DND-41 (cell line): Measurements from ENCODE around the gene SDF2L1.
"Not testable (repeated sequence)": the region's sequence is repeated elsewhere in the genome, so short reads cannot be mapped to it uniquely, and the experiment has no call there.

ENCODE experiments used
- ATAC-seq: fragments of 200-7000 bp; cut with Tn5 transposase; 3 replicates; pipeline ENCODE4 v1.9.1; 2021; ENCODE audit warnings: low read depth; ENCODE audit not compliant: insufficient read depth
- DNase-seq: peaks from one replicate; pipeline ENCODE4 v3.0.0-alpha.2; 2020
- H2AFZ ChIP-seq: 2 replicates; pipeline ENCODE4 v1.6.0; 2012; ENCODE audit warnings: low read depth, low read length
- H3K27ac ChIP-seq: 2 replicates; pipeline ENCODE4 v1.5.1; 2012; ENCODE audit warnings: low read length, inconsistent platforms
- H3K27me3 ChIP-seq: fragments of 200-600 bp; sonication (generic); 2 replicates; pipeline ENCODE4 v1.6.0; 2012; ENCODE audit warnings: low read length, mild to moderate bottlenecking, inconsistent platforms; ENCODE audit not compliant: insufficient read depth, poor library complexity
- H3K36me3 ChIP-seq: 2 replicates; pipeline ENCODE4 v1.5.1; 2012; ENCODE audit warnings: low read length, inconsistent platforms; ENCODE audit not compliant: insufficient read depth
- H3K4me1 ChIP-seq: 2 replicates; pipeline ENCODE4 v1.5.1; 2012; ENCODE audit warnings: mild to moderate bottlenecking, low read length; ENCODE audit not compliant: insufficient read depth
- H3K4me2 ChIP-seq: 2 replicates; pipeline ENCODE4 v1.6.0; 2012; ENCODE audit warnings: mild to moderate bottlenecking, moderate library complexity, low read length, inconsistent platforms; ENCODE audit not compliant: insufficient read depth
- H3K4me3 ChIP-seq, 2 experiments: fragments of 200-600 bp in 1 of 2; shearing (Covaris generic) in 1 of 2; 2 replicates each; pipeline ENCODE4 v1.5.1; 2012 to 2016; ENCODE audit warnings: inconsistent platforms in 2 of 2, low read length in 2 of 2, mild to moderate bottlenecking in 2 of 2, low read depth in 1 of 2, moderate library complexity in 1 of 2
- H3K79me2 ChIP-seq: 2 replicates; pipeline ENCODE4 v1.6.0; 2012; ENCODE audit warnings: low read length, inconsistent platforms; ENCODE audit not compliant: insufficient read depth
- H3K9ac ChIP-seq: 2 replicates; pipeline ENCODE4 v1.6.0; 2012; ENCODE audit warnings: low read depth, mild to moderate bottlenecking, inconsistent platforms, low read length, moderate library complexity
- H3K9me3 ChIP-seq: 2 replicates; pipeline ENCODE4 v1.5.1; 2012; ENCODE audit warnings: low read length, moderate library complexity, mild to moderate bottlenecking, inconsistent platforms; ENCODE audit not compliant: insufficient read depth, severe bottlenecking
- H4K20me1 ChIP-seq: 2 replicates; pipeline ENCODE4 v1.6.0; 2012; ENCODE audit warnings: low read length; ENCODE audit not compliant: insufficient read depth
- EZH2 ChIP-seq: IDR thresholded peaks from 3 replicates; pipeline ENCODE4 v1.6.1; 2012; ENCODE audit warnings: borderline replicate concordance, low read depth, mild to moderate bottlenecking, moderate library complexity, low read length, inconsistent platforms; ENCODE audit not compliant: severe bottlenecking
- TF ChIP-seq, protein P1 (sequence below): IDR thresholded peaks from 2 replicates; pipeline ENCODE4 v1.5.1; 2012; ENCODE audit warnings: borderline replicate concordance, low read length, moderate library complexity, mild to moderate bottlenecking; ENCODE audit not compliant: poor library complexity, severe bottlenecking; ENCODE audit errors: extremely low read depth

The SDF2L1 gene

GRCh38 chr22:21634844-21635243, 7.3 kb upstream of the SDF2L1 start:
- no peak for TF ChIP-seq EZH2
- TF ChIP-seq, protein P1, sequence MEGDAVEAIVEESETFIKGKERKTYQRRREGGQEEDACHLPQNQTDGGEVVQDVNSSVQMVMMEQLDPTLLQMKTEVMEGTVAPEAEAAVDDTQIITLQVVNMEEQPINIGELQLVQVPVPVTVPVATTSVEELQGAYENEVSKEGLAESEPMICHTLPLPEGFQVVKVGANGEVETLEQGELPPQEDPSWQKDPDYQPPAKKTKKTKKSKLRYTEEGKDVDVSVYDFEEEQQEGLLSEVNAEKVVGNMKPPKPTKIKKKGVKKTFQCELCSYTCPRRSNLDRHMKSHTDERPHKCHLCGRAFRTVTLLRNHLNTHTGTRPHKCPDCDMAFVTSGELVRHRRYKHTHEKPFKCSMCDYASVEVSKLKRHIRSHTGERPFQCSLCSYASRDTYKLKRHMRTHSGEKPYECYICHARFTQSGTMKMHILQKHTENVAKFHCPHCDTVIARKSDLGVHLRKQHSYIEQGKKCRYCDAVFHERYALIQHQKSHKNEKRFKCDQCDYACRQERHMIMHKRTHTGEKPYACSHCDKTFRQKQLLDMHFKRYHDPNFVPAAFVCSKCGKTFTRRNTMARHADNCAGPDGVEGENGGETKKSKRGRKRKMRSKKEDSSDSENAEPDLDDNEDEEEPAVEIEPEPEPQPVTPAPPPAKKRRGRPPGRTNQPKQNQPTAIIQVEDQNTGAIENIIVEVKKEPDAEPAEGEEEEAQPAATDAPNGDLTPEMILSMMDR, result no peak
- ATAC-seq (no peak), DNase-seq (no peak)
- H3K9ac ChIP-seq, result no peak overlapping the region
- H3K27ac ChIP-seq, result no peak overlapping the region
- no peak overlapping the region for H3K4me2 ChIP-seq
- peaks cover under 1% of the 10 kb centered on the region; the same call in 1 of the 2 replicates for H3K79me2 ChIP-seq
- H3K4me3 ChIP-seq, result no peak overlapping the region
- H3K4me1 ChIP-seq, result peaks cover 35% of the 10 kb centered on the region
- no peak overlapping the region for H2AFZ ChIP-seq
- no peaks in the 10 kb centered on the region for H3K27me3 ChIP-seq
- H4K20me1 ChIP-seq, result peaks cover 3% of the 10 kb centered on the region; the same call in 1 of the 2 replicates
- H3K36me3 ChIP-seq, result no peaks in the 10 kb centered on the region
- no peaks in the 10 kb centered on the region for H3K9me3 ChIP-seq

DNA sequence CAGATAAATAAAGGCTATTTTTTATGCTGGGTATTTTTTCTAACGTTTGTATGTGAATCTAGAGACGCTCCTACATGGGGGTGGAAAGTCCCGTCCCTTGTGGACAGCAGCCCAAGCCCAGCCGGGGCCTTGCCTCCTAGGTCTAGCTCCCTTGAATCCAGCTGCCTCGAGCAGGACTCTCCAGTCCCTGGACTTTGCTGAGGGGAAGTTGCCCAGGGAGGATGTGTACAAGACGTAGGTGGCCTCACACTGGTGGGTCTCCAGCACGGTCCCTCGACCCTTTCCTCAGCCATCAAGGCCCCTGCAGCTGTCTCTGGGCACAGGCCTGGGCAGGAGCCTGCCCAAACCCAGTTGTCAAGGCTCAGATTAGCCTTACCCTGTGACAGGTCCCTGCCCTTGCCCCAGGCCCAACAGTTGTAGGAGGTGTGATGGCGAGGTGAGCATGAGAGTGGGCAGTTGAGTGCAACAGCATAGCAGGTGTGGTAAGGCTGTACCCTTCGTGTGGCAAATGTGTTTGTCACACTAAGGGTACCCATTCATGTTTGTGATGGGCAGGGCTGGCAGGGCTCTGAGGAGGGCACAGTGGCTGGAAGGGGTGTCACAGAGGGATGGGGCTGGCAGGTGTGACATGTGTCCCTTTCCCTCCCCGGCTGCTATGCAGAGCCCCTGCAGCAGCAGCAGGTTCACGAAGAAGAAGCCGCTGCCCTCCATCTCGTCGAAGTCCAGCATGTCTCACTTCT, 6.2 kb upstream of the SDF2L1 start:
- peaks cover 3% of the 10 kb centered on the region; the same call in 1 of the 2 replicates for H4K20me1 ChIP-seq
- no peaks in the 10 kb centered on the region for H3K79me2 ChIP-seq
- no peaks in the 10 kb centered on the region for H3K27me3 ChIP-seq
- DNase-seq (no peak), ATAC-seq (no peak)
- H3K27ac ChIP-seq, result no peak overlapping the region
- no peak overlapping the region for H2AFZ ChIP-seq
- no peak for TF ChIP-seq EZH2
- TF ChIP-seq, protein P1, result no peak
- H3K36me3 ChIP-seq, result no peaks in the 10 kb centered on the region
- H3K9me3 ChIP-seq, result no peaks in the 10 kb centered on the region
- no peak overlapping the region for H3K9ac ChIP-seq
- H3K4me3 ChIP-seq, result no peak overlapping the region
- H3K4me1 ChIP-seq, result peaks cover 29% of the 10 kb centered on the region
- no peak overlapping the region for H3K4me2 ChIP-seq

GRCh38 chr22:21636629-21637218, 5.4 kb upstream of the SDF2L1 start:
- Histone ChIP-seq H3K9me3 (no peaks in the 10 kb centered on the region), H3K9ac (no peak overlapping the region), H2AFZ (no peak overlapping the region), H3K79me2 (no peaks in the 10 kb centered on the region), H3K36me3 (no peaks in the 10 kb centered on the region), H3K4me3 (no peak overlapping the region), H3K27me3 (no peaks in the 10 kb centered on the region), H3K4me2 (no peak overlapping the region), H3K27ac (no peak overlapping the region), H4K20me1 (peaks cover 3% of the 10 kb centered on the region; the same call in 1 of the 2 replicates), H3K4me1 (peaks cover 29% of the 10 kb centered on the region)
- DNase-seq, result no peak
- no peak for ATAC-seq
- TF ChIP-seq, protein P1, result no peak
- TF ChIP-seq EZH2, result no peak

DNA sequence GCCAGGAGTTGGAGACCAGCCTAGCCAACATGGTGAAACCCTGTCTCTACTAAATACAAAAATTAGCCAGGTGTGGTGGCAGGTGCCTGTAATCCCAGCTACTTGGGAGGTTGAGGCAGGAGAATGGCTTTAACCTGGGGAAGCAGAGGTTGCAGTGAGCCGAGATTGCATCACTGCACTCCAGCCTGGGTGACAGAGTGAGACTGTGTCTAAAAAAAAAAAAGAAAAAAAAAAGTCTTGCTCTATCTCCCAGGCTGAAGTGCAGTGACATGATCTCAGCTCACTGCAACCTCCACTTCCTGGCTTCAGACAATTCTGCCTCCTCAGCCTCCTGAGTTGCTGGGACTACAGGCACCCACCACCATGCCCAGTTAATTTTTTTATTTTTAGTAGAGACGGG, 4.7 kb upstream of the SDF2L1 start:
- not testable (repeated sequence) for H3K27me3 ChIP-seq, H3K27ac ChIP-seq, H4K20me1 ChIP-seq, DNase-seq, H3K4me3 ChIP-seq, H3K9me3 ChIP-seq, H2AFZ ChIP-seq, H3K4me2 ChIP-seq, H3K9ac ChIP-seq, H3K36me3 ChIP-seq, ATAC-seq, H3K79me2 ChIP-seq
- H3K4me1 ChIP-seq, result peaks cover 27% of the 10 kb centered on the region
